ENCODE results near the gene GEN1. TPM values are rescaled to one million over a fixed set of nuclear protein-coding genes. Genes with fewer than 3 reads are reported as not detected.
A peak's percentile ranks its signal among the peaks of the same experiment; 100 is the strongest.

The GEN1 gene
- total and polyA plus RNA-seq, 2 of the 13 experiments (the other 11 are each of a cell fraction or from before 2014, with no cell fraction given), result 9.9 to 27.1 TPM

DNA sequence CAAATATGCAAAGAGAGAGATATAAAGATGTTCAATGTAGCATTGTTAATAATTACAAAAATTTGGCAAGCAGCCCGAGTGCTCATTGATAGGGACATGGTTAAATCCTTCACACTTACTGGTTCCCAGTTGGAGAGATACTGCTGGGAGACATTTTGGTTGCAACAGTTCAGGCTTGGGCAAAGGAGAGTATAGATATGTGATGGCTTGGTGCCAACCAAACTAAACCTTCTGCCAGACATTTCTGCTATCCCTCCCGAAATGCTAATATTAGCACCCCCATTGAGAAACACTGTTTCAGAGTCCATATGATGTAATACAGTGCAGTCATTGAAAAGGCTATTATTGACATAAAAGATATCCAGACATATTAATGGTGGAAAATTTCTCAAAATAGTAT, 11.5 kb downstream of the GEN1 start:
- POLR2A ChIA-PET, result interaction anchor here (1.0 kb wide), 1 partner anchor 11 kb away, joined by 3 read pairs; the partner anchor contains the start of gene GEN1
- no TSS peak for BruUV-seq (replicated peaks)
- no peak overlapping the region for H2AFZ ChIP-seq (ENCODE audit: low read length)
- H3K27ac ChIP-seq (ENCODE audit: extremely low read length, insufficient read depth, low read length), result no peak overlapping the region
- H3K9me3 ChIP-seq (ENCODE audit: low read length), result no peaks in the 10 kb centered on the region
- peaks cover 3 to 24% of the 10 kb centered on the region in 2 experiments; a peak in 3 of 5 replicates for H3K36me3 ChIP-seq (replicated peaks in 1 of 2; ENCODE audit: control insufficient read depth in 1 of 2, insufficient read depth in 2 of 2, low read length in 2 of 2)
- H3K4me3 ChIP-seq (replicated peaks in 1 of 3; ENCODE audit: insufficient read depth in 1 of 3, low read depth in 2 of 3, low read length in 3 of 3), result no peak overlapping the region
- 51% methylated on average over 2 of the region's 2 CpGs for WGBS (ENCODE audit: low lambda C conversion rate)
- H3K79me2 ChIP-seq (ENCODE audit: insufficient read depth, low read length), result no peaks in the 10 kb centered on the region
- in situ Hi-C loops (cut with HindIII; ENCODE audit: extremely low pct_ligation_motif_present, low pct_unique_long_range_greater_than_20kb) (no loop called here), intact Hi-C loops (cut with micrococcal nuclease; ENCODE audit: unreplicated experiment) (no loop called here)
- DNase-seq (ENCODE audit: low spot score) (peak; percentile 74), ATAC-seq (peak; percentile 86), FAIRE-seq (peak; percentile 28)
- H3K9ac ChIP-seq (ENCODE audit: insufficient read depth, low read depth, low read length), result no peak overlapping the region
- CTCF ChIA-PET (ENCODE audit: low intra/inter-chr PET ratio, low total read pairs), result no interaction called here
- H3K4me2 ChIP-seq (ENCODE audit: low read depth, low read length), result no peak overlapping the region
- no peaks in the 10 kb centered on the region for H4K20me1 ChIP-seq (ENCODE audit: insufficient read depth, low read length)
- H3K4me1 ChIP-seq (ENCODE audit: insufficient read depth, low read length), result peaks cover 21% of the 10 kb centered on the region
- H3K27me3 ChIP-seq (ENCODE audit: control insufficient read depth in 1 of 2, insufficient read depth in 2 of 2, low read length in 2 of 2), result no peaks in the 10 kb centered on the region
- TF ChIP-seq, protein P1, sequence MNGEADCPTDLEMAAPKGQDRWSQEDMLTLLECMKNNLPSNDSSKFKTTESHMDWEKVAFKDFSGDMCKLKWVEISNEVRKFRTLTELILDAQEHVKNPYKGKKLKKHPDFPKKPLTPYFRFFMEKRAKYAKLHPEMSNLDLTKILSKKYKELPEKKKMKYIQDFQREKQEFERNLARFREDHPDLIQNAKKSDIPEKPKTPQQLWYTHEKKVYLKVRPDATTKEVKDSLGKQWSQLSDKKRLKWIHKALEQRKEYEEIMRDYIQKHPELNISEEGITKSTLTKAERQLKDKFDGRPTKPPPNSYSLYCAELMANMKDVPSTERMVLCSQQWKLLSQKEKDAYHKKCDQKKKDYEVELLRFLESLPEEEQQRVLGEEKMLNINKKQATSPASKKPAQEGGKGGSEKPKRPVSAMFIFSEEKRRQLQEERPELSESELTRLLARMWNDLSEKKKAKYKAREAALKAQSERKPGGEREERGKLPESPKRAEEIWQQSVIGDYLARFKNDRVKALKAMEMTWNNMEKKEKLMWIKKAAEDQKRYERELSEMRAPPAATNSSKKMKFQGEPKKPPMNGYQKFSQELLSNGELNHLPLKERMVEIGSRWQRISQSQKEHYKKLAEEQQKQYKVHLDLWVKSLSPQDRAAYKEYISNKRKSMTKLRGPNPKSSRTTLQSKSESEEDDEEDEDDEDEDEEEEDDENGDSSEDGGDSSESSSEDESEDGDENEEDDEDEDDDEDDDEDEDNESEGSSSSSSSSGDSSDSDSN (CRISPR knock-in tag; IDR thresholded peaks at IDR 0.05), result no peak
- TF ChIP-seq, protein P2, sequence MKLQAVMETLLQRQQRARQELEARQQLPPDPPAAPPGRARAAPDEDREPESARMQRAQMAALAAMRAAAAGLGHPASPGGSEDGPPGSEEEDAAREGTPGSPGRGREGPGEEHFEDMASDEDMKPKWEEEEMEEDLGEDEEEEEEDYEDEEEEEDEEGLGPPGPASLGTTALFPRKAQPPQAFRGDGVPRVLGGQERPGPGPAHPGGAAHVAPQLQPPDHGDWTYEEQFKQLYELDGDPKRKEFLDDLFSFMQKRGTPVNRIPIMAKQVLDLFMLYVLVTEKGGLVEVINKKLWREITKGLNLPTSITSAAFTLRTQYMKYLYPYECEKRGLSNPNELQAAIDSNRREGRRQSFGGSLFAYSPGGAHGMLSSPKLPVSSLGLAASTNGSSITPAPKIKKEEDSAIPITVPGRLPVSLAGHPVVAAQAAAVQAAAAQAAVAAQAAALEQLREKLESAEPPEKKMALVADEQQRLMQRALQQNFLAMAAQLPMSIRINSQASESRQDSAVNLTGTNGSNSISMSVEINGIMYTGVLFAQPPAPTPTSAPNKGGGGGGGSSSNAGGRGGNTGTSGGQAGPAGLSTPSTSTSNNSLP (IDR thresholded peaks at IDR 0.05; ENCODE audit: low read depth, low read length), result 0 out of 2 replicates have a peak, but pooled peaks have one; percentile 42
- no peak for TF ChIP-seq ZNF563 (CRISPR knock-in tag; IDR thresholded peaks at IDR 0.05)
- TF ChIP-seq, protein P3, sequence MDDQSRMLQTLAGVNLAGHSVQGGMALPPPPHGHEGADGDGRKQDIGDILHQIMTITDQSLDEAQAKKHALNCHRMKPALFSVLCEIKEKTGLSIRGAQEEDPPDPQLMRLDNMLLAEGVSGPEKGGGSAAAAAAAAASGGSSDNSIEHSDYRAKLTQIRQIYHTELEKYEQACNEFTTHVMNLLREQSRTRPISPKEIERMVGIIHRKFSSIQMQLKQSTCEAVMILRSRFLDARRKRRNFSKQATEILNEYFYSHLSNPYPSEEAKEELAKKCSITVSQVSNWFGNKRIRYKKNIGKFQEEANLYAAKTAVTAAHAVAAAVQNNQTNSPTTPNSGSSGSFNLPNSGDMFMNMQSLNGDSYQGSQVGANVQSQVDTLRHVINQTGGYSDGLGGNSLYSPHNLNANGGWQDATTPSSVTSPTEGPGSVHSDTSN (CRISPR knock-in tag; IDR thresholded peaks at IDR 0.05; ENCODE audit: borderline replicate concordance), result no peak
- TF ChIP-seq, protein P4, sequence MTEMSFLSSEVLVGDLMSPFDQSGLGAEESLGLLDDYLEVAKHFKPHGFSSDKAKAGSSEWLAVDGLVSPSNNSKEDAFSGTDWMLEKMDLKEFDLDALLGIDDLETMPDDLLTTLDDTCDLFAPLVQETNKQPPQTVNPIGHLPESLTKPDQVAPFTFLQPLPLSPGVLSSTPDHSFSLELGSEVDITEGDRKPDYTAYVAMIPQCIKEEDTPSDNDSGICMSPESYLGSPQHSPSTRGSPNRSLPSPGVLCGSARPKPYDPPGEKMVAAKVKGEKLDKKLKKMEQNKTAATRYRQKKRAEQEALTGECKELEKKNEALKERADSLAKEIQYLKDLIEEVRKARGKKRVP (CRISPR knock-in tag; IDR thresholded peaks at IDR 0.05), result peak in 1 of 2 experiments; percentile 69; a peak in 1 of 4 replicates
- TF ChIP-seq MXI1 (IDR thresholded peaks at IDR 0.05; ENCODE audit: borderline replicate concordance, low read depth, low read length), result no peak
- TF ChIP-seq FIP1L1 (IDR thresholded peaks at IDR 0.05; ENCODE audit: borderline replicate concordance, insufficient read depth, low read depth, low read length), result no peak
- TF ChIP-seq ARNTL (CRISPR knock-in tag; IDR thresholded peaks at IDR 0.05), result no peak
- TF ChIP-seq, protein P5, sequence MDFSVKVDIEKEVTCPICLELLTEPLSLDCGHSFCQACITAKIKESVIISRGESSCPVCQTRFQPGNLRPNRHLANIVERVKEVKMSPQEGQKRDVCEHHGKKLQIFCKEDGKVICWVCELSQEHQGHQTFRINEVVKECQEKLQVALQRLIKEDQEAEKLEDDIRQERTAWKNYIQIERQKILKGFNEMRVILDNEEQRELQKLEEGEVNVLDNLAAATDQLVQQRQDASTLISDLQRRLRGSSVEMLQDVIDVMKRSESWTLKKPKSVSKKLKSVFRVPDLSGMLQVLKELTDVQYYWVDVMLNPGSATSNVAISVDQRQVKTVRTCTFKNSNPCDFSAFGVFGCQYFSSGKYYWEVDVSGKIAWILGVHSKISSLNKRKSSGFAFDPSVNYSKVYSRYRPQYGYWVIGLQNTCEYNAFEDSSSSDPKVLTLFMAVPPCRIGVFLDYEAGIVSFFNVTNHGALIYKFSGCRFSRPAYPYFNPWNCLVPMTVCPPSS (IDR thresholded peaks at IDR 0.05), result no peak
- no peak for TF ChIP-seq PHF8 (CRISPR knock-in tag; IDR thresholded peaks at IDR 0.05)
- TF ChIP-seq HMG20A (CRISPR knock-in tag; IDR thresholded peaks at IDR 0.05; ENCODE audit: borderline replicate concordance), result peak; percentile 23; the same call in 1 of the 2 replicates
- TF ChIP-seq BCL6 (CRISPR knock-in tag; IDR thresholded peaks at IDR 0.05), result peak; percentile 58; the same call in 1 of the 2 replicates
- TF ChIP-seq RFXANK (CRISPR knock-in tag; IDR thresholded peaks at IDR 0.05), result no peak
- TF ChIP-seq SAFB2 (CRISPR knock-in tag; IDR thresholded peaks at IDR 0.05; ENCODE audit: borderline replicate concordance, low read depth), result no peak
- no peak for TF ChIP-seq LCORL (IDR thresholded peaks at IDR 0.05)
- TF ChIP-seq LCORL (CRISPR knock-in tag; IDR thresholded peaks at IDR 0.05), result peak; percentile 20; the same call in 1 of the 2 replicates
- no peak for TF ChIP-seq ZFP1 (CRISPR knock-in tag; IDR thresholded peaks at IDR 0.05)

Measured in HepG2 (cell line).